Neural cell (in vitro differentiated cells): ENCODE data around the gene EFEMP1. TPM values are rescaled to one million over a fixed set of nuclear protein-coding genes. Genes with fewer than 3 reads are reported as not detected.

ENCODE experiments used
- H2AFZ ChIP-seq: fragments of 200-600, 300-800 bp; sonication (generic), shearing (Covaris generic); 2 replicates; pipeline ENCODE4 v1.6.0; 2014; ENCODE audit warnings: low read depth, mild to moderate bottlenecking, antibody characterized with exemption, low read length, moderate library complexity
- H3F3A ChIP-seq: fragments of 200-600 bp; shearing (Covaris generic); 2 replicates; pipeline ENCODE4 v1.6.1; 2016; ENCODE audit warnings: mild to moderate bottlenecking, moderate library complexity, mixed read lengths, antibody characterized with exemption, low read length; ENCODE audit not compliant: insufficient read depth, poor library complexity, severe bottlenecking
- H3K27ac ChIP-seq: fragments of 200-600, 300-800 bp; sonication (generic), shearing (Covaris generic); 2 replicates; pipeline ENCODE4 v1.5.1; 2014; ENCODE audit warnings: mild to moderate bottlenecking, low read length, moderate library complexity
- H3K27me3 ChIP-seq: fragments of 300-800, 200-600 bp; sonication (generic), shearing (Covaris generic); 2 replicates; pipeline ENCODE4 v1.6.0; 2014; ENCODE audit warnings: mild to moderate bottlenecking, low read depth, low read length, moderate library complexity; ENCODE audit not compliant: insufficient read depth
- H3K36me3 ChIP-seq: fragments of 300-800, 200-600 bp; sonication (generic), shearing (Covaris generic); 2 replicates; pipeline ENCODE4 v1.5.1; 2014; ENCODE audit warnings: mild to moderate bottlenecking, antibody characterized with exemption, low read length, moderate library complexity; ENCODE audit not compliant: insufficient read depth
- H3K4me2 ChIP-seq: fragments of 300-800, 200-600 bp; sonication (generic), shearing (Covaris generic); 2 replicates; pipeline ENCODE4 v1.6.0; 2014; ENCODE audit warnings: mild to moderate bottlenecking, low read length
- H3K4me3 ChIP-seq: fragments of 300-800, 200-600 bp; sonication (generic), shearing (Covaris generic); 2 replicates; pipeline ENCODE4 v1.5.1; 2014; ENCODE audit warnings: mild to moderate bottlenecking, low read length, moderate library complexity
- H3K79me2 ChIP-seq: fragments of 200-600 bp; shearing (Covaris generic); replicated peaks from 2 replicates; pipeline ENCODE4 v1.6.0; 2014; ENCODE audit warnings: mild to moderate bottlenecking, low read length, moderate library complexity; ENCODE audit not compliant: insufficient read depth
- H3K9ac ChIP-seq: fragments of 300-800, 200-600 bp; sonication (generic), shearing (Covaris generic); 2 replicates; pipeline ENCODE4 v1.6.1; 2016; ENCODE audit warnings: mild to moderate bottlenecking, low read length, mixed read lengths
- H3K9me2 ChIP-seq: fragments of 200-600 bp; shearing (Covaris generic); 2 replicates; pipeline ENCODE4 v1.6.1; 2016; ENCODE audit warnings: mild to moderate bottlenecking, low read length, mixed read lengths; ENCODE audit not compliant: insufficient read depth
- H3K9me3 ChIP-seq: fragments of 200-600, 300-800 bp; sonication (generic), shearing (Covaris generic); 2 replicates; pipeline ENCODE4 v1.6.1; 2016; ENCODE audit warnings: mild to moderate bottlenecking, mixed run types, low read length, moderate library complexity, mixed read lengths
- H4K20me1 ChIP-seq: fragments of 200-600 bp; shearing (Covaris generic); 2 replicates; pipeline ENCODE4 v1.6.1; 2016; ENCODE audit warnings: mild to moderate bottlenecking, mixed run types; ENCODE audit not compliant: insufficient read depth
- CTCF ChIP-seq: fragments of 450-650 bp; IDR thresholded peaks from 2 replicates; pipeline ENCODE4 v1.5.1; 2014; ENCODE audit warnings: antibody characterized with exemption, mild to moderate bottlenecking, moderate library complexity; ENCODE audit not compliant: poor library complexity, severe bottlenecking
- EP300 ChIP-seq: fragments of 450-650 bp; conservative IDR thresholded peaks from 2 replicates; pipeline ENCODE4 v1.6.1; 2014; ENCODE audit warnings: antibody characterized with exemption, mild to moderate bottlenecking, moderate library complexity; ENCODE audit not compliant: poor library complexity, severe bottlenecking
- EZH2 ChIP-seq: fragments of 200-600, 300-800 bp; shearing (Covaris generic), sonication (generic); IDR thresholded peaks from 2 replicates; pipeline ENCODE4 v1.6.1; 2014; ENCODE audit warnings: antibody characterized with exemption, low read length, borderline replicate concordance, mild to moderate bottlenecking; ENCODE audit not compliant: insufficient read depth, poor library complexity, severe bottlenecking
- MXI1 ChIP-seq: fragments of 450-650 bp; conservative IDR thresholded peaks from 2 replicates; pipeline ENCODE4 v1.6.1; 2014; ENCODE audit warnings: antibody characterized with exemption, mild to moderate bottlenecking; ENCODE audit not compliant: poor library complexity, severe bottlenecking
- POLR2AphosphoS5 ChIP-seq: IDR thresholded peaks from 2 replicates; pipeline ENCODE4 v1.6.1; 2012
- RAD21 ChIP-seq: fragments of 450-650 bp; conservative IDR thresholded peaks from 2 replicates; pipeline ENCODE4 v1.6.1; 2014; ENCODE audit warnings: antibody characterized with exemption, mild to moderate bottlenecking, moderate library complexity
- REST ChIP-seq: IDR thresholded peaks from 2 replicates; pipeline ENCODE4 v1.6.1; 2012; ENCODE audit warnings: borderline replicate concordance
- SMC3 ChIP-seq: fragments of 450-650 bp; conservative IDR thresholded peaks from 2 replicates; pipeline ENCODE4 v1.6.1; 2014; ENCODE audit warnings: antibody characterized with exemption, mild to moderate bottlenecking, moderate library complexity; ENCODE audit not compliant: poor library complexity
- TAF1 ChIP-seq: IDR thresholded peaks from 2 replicates; pipeline ENCODE4 v1.6.1; 2012; ENCODE audit warnings: low read depth
- polyA plus RNA-seq: library from polyadenylated mRNA; depleted of rRNA; stranded (reverse); fragments of >200 nt; gene quantifications from 2 replicates; pipeline ENCODE4 v1.2.3, GENCODE V29; 2014

Gene EFEMP1
- polyA plus RNA-seq, 1 donor from 2014 or later: 2.7 TPM

GRCh38 chr2:55862673-55863390, 60.8 kb downstream of the EFEMP1 start:
- Histone ChIP-seq H3K9ac (no peak overlapping the region), H3K36me3 (no peaks in the 10 kb centered on the region), H3K27ac (no peak overlapping the region)

GRCh38 chr2:55862246-55862645, 61.3 kb downstream of the EFEMP1 start:
- H3K4me3 ChIP-seq: no peak overlapping the region
- H4K20me1 ChIP-seq: no peaks in the 10 kb centered on the region
- H3K4me2 ChIP-seq: no peak overlapping the region
- H3K27ac ChIP-seq: no peak overlapping the region
- TF ChIP-seq RAD21: no peak
- no peaks in the 10 kb centered on the region for H3K9me3 ChIP-seq
- no peaks in the 10 kb centered on the region for H3K9me2 ChIP-seq
- no peak overlapping the region for H2AFZ ChIP-seq
- H3F3A ChIP-seq: no peaks in the 10 kb centered on the region
- no peaks in the 10 kb centered on the region for H3K79me2 ChIP-seq
- no peaks in the 10 kb centered on the region for H3K36me3 ChIP-seq
- H3K9ac ChIP-seq: no peak overlapping the region
- H3K27me3 ChIP-seq: no peaks in the 10 kb centered on the region

More at GRCh38 chr2:55862673-55863390, 60.8 kb downstream of the EFEMP1 start:
- Histone ChIP-seq H3K27me3 (no peaks in the 10 kb centered on the region), H4K20me1 (no peaks in the 10 kb centered on the region), H3K9me2 (no peaks in the 10 kb centered on the region), H3K79me2 (no peaks in the 10 kb centered on the region), H3K4me2 (no peak overlapping the region), H2AFZ (no peak overlapping the region), H3F3A (no peaks in the 10 kb centered on the region), H3K4me3 (no peak overlapping the region), H3K9me3 (no peaks in the 10 kb centered on the region)
- TF ChIP-seq POLR2AphosphoS5 (no peak), EZH2 (no peak), CTCF (no peak), MXI1 (no peak), EP300 (no peak), RAD21 (no peak), TAF1 (no peak), REST (no peak), SMC3 (no peak)
